Hepatocyte (in vitro differentiated cells): ENCODE measurements around the gene MRGPRF.

ENCODE experiments used
- EZH2 ChIP-seq: fragments of 200-600 bp; sonication (generic); IDR thresholded peaks from 2 replicates; pipeline ENCODE4 v1.6.1; 2016; ENCODE audit warnings: antibody characterized with exemption, mild to moderate bottlenecking, borderline replicate concordance
- EZH2phosphoT487 ChIP-seq: fragments of 200-600 bp; sonication (generic); IDR thresholded peaks from one replicate; pipeline ENCODE4 v1.6.1; 2018; ENCODE audit warnings: antibody characterized with exemption, mild to moderate bottlenecking, low read depth, moderate library complexity; ENCODE audit not compliant: unreplicated experiment, severe bottlenecking
- TF ChIP-seq, protein P1 (sequence below): fragments of 200-600 bp; sonication (generic); IDR thresholded peaks from 2 replicates; pipeline ENCODE4 v1.5.1; 2016; ENCODE audit warnings: antibody characterized with exemption, mild to moderate bottlenecking; ENCODE audit not compliant: poor library complexity

GRCh38 chr11:69062169-69062855 is 49.3 kb upstream of the MRGPRF start:
- TF ChIP-seq, protein P1, sequence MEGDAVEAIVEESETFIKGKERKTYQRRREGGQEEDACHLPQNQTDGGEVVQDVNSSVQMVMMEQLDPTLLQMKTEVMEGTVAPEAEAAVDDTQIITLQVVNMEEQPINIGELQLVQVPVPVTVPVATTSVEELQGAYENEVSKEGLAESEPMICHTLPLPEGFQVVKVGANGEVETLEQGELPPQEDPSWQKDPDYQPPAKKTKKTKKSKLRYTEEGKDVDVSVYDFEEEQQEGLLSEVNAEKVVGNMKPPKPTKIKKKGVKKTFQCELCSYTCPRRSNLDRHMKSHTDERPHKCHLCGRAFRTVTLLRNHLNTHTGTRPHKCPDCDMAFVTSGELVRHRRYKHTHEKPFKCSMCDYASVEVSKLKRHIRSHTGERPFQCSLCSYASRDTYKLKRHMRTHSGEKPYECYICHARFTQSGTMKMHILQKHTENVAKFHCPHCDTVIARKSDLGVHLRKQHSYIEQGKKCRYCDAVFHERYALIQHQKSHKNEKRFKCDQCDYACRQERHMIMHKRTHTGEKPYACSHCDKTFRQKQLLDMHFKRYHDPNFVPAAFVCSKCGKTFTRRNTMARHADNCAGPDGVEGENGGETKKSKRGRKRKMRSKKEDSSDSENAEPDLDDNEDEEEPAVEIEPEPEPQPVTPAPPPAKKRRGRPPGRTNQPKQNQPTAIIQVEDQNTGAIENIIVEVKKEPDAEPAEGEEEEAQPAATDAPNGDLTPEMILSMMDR, result no peak
- TF ChIP-seq EZH2 (no peak), EZH2phosphoT487 (no peak)
